Duodenal mucosa (tissue), 2 donors: ENCODE results near the gene ZBTB42.
A peak's percentile ranks its signal among the peaks of the same experiment; 100 is the strongest.

Experiments used
- H3K27ac ChIP-seq: one replicate; pipeline ENCODE4 v1.7.0; 2013; ENCODE audit warnings: low read depth, low read length
- H3K27me3 ChIP-seq, 2 donors: one replicate each; pipeline ENCODE4 v1.7.0; 2013; ENCODE audit warnings: low read length in 2 of 2, control low read depth in 1 of 2; ENCODE audit not compliant: insufficient read depth in 2 of 2, control insufficient read depth in 1 of 2
- H3K36me3 ChIP-seq, 2 donors: one replicate each; pipeline ENCODE4 v1.7.0; 2013; ENCODE audit warnings: low read length in 2 of 2, control low read depth in 1 of 2; ENCODE audit not compliant: insufficient read depth in 2 of 2, control insufficient read depth in 1 of 2
- H3K4me1 ChIP-seq, 2 donors: one replicate each; pipeline ENCODE4 v1.7.0; 2013; ENCODE audit warnings: low read length in 2 of 2, control low read depth in 1 of 2; ENCODE audit not compliant: insufficient read depth in 2 of 2, control insufficient read depth in 1 of 2
- H3K4me3 ChIP-seq, 2 donors: one replicate each; pipeline ENCODE4 v1.7.0; 2013; ENCODE audit warnings: low read length in 2 of 2, low read depth in 1 of 2
- H3K9ac ChIP-seq, 2 donors: one replicate each; pipeline ENCODE4 v1.7.0; 2013; ENCODE audit warnings: low read length in 2 of 2, low read depth in 1 of 2
- H3K9me3 ChIP-seq, 2 donors: one replicate each; pipeline ENCODE4 v1.7.0; 2013; ENCODE audit warnings: low read length in 2 of 2, control low read depth in 1 of 2; ENCODE audit not compliant: control insufficient read depth in 1 of 2

ZBTB42 gene

DNA sequence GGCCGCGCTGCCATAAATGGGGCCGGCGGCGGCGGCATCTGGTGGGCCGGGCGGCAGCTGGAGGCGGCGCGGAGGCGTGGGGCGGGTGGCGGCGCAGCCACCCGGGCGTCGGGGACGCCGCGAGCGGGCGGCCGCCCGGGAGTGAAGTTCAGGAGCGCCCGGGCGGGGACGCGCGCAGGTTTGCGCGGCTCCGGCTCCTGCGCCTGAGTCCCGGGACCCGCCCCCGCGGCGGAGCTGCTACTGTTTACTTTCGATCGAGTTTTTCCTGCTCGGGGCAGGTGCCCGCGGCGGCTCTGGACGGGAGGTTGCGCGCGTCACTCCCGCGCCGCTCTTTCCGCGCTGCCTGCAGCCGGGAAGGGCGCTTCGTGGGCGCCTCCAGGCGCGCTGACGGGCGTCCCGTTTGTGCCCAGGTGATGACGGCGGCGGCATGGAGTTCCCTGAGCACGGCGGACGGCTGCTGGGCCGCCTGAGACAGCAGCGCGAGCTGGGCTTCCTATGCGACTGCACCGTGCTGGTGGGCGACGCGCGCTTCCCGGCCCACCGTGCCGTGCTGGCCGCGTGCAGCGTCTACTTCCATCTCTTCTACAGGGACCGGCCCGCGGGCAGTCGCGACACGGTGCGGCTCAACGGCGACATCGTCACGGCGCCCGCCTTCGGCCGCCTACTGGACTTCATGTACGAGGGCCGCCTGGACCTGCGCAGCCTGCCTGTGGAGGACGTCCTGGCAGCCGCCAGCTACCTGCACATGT is at the start of gene ZBTB42:
Gene ZBTB42 (plus strand): TSS at position 331 of the 749 bp plus-strand sequence. CDS start 97 bp downstream, at position 428.
- Histone ChIP-seq H3K27me3 (no peaks in the 10 kb centered on the region), H3K4me1 (peaks cover 46 to 54% of the 10 kb centered on the region in 2 donors), H3K9ac (peak within 1 kb of the TSS; percentile 76 to 83), H3K27ac (peak within 1 kb of the TSS; percentile 81), H3K36me3 (no peaks in the 10 kb centered on the region), H3K9me3 (no peaks in the 10 kb centered on the region), H3K4me3 (peak within 1 kb of the TSS; percentile 75 to 81)

DNA sequence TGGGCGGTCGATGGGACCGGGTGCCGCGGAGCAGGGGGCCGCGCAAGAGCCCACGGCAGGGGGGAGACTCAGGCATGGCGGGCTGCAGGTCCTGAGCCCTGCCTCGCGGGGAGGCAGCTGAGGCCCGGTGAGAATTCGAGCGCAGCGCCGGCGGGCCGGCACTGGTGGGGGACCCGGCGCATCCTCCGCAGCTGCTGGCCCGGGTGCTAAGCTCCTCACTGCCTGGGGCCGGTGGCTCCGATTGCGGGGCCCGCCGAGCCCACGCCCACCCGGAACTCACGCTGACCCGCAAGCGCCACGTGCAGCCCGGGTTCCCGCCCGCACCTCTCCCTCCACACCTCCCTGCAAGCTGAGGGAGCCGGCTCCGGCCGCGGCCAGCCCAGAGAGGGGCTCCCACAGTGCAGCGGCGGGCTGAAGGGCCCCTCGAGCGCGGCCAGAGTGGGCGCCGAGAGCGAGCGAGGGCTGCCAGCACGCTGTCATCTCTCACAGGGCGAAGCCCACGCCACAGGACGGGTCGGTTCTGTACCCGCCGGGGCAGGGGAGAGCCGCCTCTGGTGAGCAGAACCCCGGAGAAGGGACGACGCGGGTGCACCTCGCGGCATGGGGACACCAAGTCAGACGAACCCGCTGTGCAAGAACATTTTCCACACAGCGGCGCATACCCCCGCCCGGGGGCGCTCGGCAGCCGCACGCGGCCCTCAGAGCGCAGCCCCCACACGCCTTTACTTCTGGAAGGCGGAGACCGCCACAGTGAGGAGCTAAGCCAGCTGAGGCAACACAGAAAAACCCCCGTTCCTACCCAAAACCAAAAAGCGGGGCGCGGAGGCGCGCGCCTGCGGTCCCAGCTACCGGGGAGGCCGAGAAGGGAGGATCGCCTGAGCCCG is 49.1 kb upstream of the ZBTB42 start:
- Histone ChIP-seq H3K9me3 (no peaks in the 10 kb centered on the region), H3K9ac (peak overlapping the region; percentile 54 to 77), H3K27me3 (no peaks in the 10 kb centered on the region), H3K4me1 (peaks cover 55 to 60% of the 10 kb centered on the region in 2 donors), H3K27ac (peak overlapping the region; percentile 73), H3K36me3 (peaks cover 9 to 16% of the 10 kb centered on the region in 2 donors), H3K4me3 (peak overlapping the region; percentile 61 to 76)

DNA sequence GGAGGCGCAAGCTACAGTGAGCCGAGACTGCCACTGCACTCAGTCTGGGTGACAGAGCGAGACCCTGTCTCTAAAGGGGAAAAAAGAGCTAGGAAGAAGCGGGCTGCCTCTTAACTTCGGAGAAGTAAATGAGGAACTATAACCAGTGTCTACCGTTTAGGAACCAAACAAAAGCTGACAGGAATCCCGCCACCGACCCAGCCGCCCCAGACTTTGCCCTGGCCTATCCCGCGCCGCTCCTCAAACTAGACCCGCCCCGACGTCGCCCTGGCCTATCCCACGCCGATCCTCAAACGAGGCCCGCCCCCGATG is 48.5 kb upstream of the ZBTB42 start:
- Histone ChIP-seq H3K27ac (peak overlapping the region; percentile 73), H3K9ac (peak overlapping the region; percentile 54 to 77), H3K4me1 (peaks cover 55 to 60% of the 10 kb centered on the region in 2 donors)

DNA sequence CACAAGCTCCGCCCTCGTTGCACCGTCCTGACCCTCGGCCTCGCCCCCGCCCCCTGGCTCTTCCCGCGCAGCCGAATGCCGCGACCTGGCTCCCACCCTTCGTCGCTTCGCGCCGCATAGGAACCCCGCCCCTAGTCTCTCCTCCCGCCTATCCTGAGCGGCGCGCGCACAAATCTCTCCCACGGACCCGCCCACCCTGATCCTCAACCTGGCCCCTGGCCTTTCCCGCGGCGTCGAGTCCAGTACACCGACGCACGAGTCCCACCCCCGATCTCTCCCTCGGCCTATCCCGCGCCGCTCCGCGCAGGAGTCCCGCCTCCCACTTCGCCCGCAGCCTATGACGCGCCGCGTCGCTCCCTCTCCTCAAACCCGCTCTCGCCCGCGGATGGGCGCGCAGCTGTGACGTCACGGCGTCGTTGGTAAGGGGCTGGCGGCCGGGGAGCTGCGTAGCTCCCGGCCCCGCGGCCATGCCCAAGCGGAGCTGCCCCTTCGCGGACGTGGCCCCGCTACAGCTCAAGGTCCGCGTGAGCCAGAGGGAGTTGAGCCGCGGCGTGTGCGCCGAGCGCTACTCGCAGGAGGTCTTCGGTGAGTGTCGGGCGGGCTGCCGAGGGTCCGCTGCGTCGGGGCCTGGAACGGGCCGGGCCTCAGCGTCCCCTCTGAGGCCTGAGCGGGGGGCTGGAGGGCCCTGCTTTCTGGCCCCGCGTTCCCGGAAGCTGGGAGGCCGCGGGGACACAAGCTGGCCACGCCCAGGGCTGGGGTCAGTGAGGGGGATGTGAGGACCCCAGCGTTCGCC is 48.0 kb upstream of the ZBTB42 start, which contains the start of gene SIVA1:
Gene SIVA1 (plus strand): TSS at position 413 of the 793 bp plus-strand sequence. CDS start 55 bp downstream, at position 468.
- no peaks in the 10 kb centered on the region for H3K27me3 ChIP-seq
- H3K4me1 ChIP-seq: peaks cover 55 to 60% of the 10 kb centered on the region in 2 donors
- H3K4me3 ChIP-seq: peak within 1 kb of the TSS; percentile 92 to 94
- peak within 1 kb of the TSS; percentile 73 for H3K27ac ChIP-seq
- peaks cover 15 to 27% of the 10 kb centered on the region in 2 donors for H3K36me3 ChIP-seq
- no peaks in the 10 kb centered on the region for H3K9me3 ChIP-seq
- H3K9ac ChIP-seq: peak within 1 kb of the TSS; percentile 82 to 95

More for the DNA sequence above, 48.5 kb upstream of the ZBTB42 start:
- no peaks in the 10 kb centered on the region for H3K27me3 ChIP-seq
- peaks cover 14 to 22% of the 10 kb centered on the region in 2 donors for H3K36me3 ChIP-seq
- peak overlapping the region; percentile 61 to 76 for H3K4me3 ChIP-seq
- H3K9me3 ChIP-seq: no peaks in the 10 kb centered on the region

DNA sequence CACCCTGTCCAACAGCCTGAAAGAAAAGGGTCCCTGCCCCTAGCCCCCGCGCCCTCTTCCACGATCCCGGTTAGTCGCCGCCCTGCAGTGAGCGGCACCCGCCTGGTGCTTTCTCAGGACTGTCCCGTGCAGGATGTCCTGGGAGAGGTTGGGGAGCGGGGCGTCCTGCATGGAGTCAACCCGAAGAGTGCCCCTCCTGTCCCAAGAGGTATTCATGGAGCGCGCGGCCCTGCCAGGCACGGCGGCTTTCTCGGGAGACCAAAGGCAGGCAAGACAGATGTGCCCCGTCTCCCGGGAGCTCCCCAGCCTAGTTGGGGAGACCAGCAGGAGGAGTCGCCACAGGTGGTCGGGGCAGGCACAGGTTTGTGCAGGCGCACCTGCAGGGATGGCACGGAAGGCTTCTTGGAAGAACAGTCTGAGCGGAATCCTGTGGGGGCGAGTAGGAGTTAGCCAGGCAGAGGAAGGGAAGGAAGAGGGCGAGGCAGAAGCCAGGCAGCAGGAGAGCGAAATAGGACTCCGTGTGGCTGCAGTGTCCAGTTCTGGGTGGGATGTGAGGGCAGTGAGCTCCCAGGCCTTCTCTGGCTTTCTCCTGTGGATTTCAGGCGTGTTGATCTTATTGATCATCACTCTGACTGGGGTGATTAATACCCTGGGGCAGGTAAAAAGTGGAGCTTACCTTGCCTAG is 47.2 kb upstream of the ZBTB42 start:
- peak overlapping the region; percentile 92 to 94 for H3K4me3 ChIP-seq
- H3K4me1 ChIP-seq: peaks cover 51 to 56% of the 10 kb centered on the region in 2 donors
- H3K9ac ChIP-seq: peak overlapping the region; percentile 82 to 95
- peak overlapping the region; percentile 46 for H3K27ac ChIP-seq
- no peaks in the 10 kb centered on the region for H3K9me3 ChIP-seq
- no peaks in the 10 kb centered on the region for H3K27me3 ChIP-seq
- peaks cover 17 to 33% of the 10 kb centered on the region in 2 donors for H3K36me3 ChIP-seq

DNA sequence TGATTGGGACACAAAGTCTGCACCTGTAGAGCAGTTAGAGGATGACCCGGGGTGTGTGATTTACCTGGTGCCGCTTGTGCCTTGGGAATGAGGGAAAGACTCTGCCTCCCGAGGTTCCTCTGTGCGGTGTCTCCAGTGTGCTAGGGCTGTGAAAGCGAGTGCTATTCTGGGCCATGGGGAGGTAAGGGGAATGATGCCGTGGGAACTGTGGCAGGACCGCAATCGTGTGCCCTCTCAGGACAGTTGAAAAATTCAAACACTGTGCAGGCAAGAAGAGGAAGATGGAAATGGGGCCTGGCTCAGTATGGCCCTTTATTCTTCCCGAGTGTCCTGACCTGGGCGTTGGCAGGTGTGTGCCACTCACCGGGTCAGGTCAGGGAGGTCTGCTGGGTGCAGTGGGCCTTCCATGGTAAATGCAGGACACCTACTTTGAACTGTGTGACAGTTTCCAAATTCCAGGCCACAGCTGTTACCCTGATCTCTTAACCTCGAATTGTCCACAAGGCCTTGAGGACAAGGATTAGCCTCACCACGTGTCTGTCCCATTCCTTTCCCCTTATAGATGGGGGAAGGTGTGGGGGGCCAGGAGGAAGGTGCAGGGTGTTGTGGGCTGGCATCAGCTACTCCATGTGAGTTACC is 46.6 kb upstream of the ZBTB42 start:
- H3K9me3 ChIP-seq: no peaks in the 10 kb centered on the region
- no peak overlapping the region for H3K27ac ChIP-seq
- H3K9ac ChIP-seq: peak overlapping the region; percentile 82 to 95
- H3K27me3 ChIP-seq: no peaks in the 10 kb centered on the region
- H3K4me3 ChIP-seq: peak overlapping the region; percentile 92 to 94
- peaks cover 20 to 39% of the 10 kb centered on the region in 2 donors for H3K36me3 ChIP-seq
- peaks cover 44 to 50% of the 10 kb centered on the region in 2 donors for H3K4me1 ChIP-seq

DNA sequence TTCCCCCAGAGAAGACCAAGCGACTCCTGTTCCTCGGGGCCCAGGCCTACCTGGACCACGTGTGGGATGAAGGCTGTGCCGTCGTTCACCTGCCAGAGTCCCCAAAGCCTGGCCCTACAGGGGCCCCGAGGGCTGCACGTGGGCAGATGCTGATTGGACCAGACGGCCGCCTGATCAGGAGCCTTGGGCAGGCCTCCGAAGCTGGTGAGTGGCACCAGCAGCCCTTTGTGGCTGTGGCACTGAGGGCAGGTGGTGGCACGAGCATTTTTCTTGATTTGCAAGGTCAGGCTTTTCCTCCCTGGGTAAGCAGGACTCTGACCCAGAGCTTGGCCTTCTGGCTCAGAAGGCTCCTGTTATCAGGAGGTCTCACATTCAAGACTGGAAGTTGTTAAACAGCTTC is 45.3 kb upstream of the ZBTB42 start:
- Histone ChIP-seq H3K27ac (no peak overlapping the region), H3K9ac (no peak overlapping the region), H3K4me1 (peaks cover 31 to 37% of the 10 kb centered on the region in 2 donors), H3K9me3 (no peaks in the 10 kb centered on the region), H3K36me3 (peaks cover 20 to 52% of the 10 kb centered on the region in 2 donors), H3K4me3 (peak overlapping the region in 1 of 2 donors; percentile 7), H3K27me3 (no peaks in the 10 kb centered on the region)

- Histone ChIP-seq H3K4me1 (peaks cover 30 to 37% of the 10 kb centered on the region in 2 donors), H3K9ac (no peak overlapping the region), H3K9me3 (no peaks in the 10 kb centered on the region), H3K4me3 (no peak overlapping the region), H3K27me3 (no peaks in the 10 kb centered on the region), H3K36me3 (peaks cover 22 to 62% of the 10 kb centered on the region in 2 donors), H3K27ac (no peak overlapping the region)
Measured at GRCh38 chr14:104756477-104757237, 44.2 kb upstream of the ZBTB42 start.
